ENCODE measurements around the gene PLPP6. TPM values are rescaled to one million over a fixed set of nuclear protein-coding genes. Genes with fewer than 3 reads are reported as not detected.

PLPP6 gene
- total and polyA plus RNA-seq, 12 donors: 2.2 to 17.1 (median 11.1) TPM

DNA sequence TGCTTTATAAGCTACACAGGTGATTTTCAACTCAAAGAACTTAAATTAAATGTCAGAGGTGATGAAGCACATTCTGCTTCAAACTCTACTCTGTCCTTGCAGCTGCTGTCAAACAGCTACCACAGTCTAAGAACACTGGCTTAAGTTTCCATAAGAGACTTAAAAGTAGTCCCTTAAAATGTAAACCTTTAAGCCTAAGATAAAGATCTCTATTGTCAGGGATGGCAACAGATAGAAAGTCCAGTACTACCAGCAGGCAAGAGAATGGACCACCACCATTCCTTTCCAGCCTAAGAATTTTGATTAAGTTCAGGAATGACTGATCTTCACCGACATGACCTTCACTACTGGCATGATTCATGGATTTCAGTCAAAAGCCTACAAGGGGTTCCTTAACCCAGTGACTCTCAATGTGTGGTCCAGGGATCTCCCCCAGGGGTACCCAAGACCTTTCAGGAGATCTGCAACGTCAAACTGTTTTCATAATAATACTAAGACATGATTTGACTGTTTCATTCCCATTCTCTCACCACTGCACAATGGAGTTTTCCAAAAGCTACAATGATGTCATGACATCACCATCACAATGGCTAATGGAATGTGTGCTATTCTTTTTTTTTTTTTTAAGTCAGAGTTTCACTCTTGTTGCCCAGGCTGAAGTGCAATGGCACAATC lies 41.1 kb upstream of the PLPP6 start:
- 61 to 71% (median 66%) methylated on average over 2 of the region's 2 CpGs for WGBS, 4 donors
- H3K36me3 ChIP-seq (replicated peaks in 1 of 2): no peaks in the 10 kb centered on the region

DNA sequence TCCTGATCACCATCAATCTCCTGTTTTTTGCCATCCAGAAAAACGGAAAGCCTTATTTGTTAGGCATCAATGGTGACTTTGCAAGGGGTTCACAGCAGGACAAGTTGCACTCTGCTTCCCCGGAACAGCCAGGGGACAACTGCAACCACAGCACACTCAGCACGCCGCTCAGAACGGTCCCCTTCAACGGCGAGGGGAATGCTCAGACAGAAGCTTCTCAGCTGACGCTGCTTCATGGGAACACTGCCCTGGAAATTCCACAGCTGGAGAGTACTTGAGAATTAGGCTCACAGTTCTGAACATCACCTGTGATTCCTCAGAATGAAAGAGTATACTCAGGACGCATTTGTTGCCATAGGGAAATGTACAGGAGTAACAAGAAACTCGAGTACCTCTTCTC lies 40.1 kb upstream of the PLPP6 start:
- H3K9me3 ChIP-seq (replicated peaks in 1 of 3): no peaks in the 10 kb centered on the region
- no peak for DNase-seq
- no peak overlapping the region for H3K4me3 ChIP-seq
- H3K27me3 ChIP-seq: no peaks in the 10 kb centered on the region
- intact Hi-C loops (cut with DNase I): no loop called here
- 81 to 89% (median 84%) methylated on average over 10 of the region's 10 CpGs for WGBS, 4 donors
- no peak overlapping the region for H3K27ac ChIP-seq
- no peaks in the 10 kb centered on the region for H3K4me1 ChIP-seq (replicated peaks in 1 of 2)
- H3K36me3 ChIP-seq (replicated peaks in 1 of 2): no peaks in the 10 kb centered on the region
- TF ChIP-seq POLR2A (IDR thresholded peaks at IDR 0.05): no peak
- TF ChIP-seq, protein P1, sequence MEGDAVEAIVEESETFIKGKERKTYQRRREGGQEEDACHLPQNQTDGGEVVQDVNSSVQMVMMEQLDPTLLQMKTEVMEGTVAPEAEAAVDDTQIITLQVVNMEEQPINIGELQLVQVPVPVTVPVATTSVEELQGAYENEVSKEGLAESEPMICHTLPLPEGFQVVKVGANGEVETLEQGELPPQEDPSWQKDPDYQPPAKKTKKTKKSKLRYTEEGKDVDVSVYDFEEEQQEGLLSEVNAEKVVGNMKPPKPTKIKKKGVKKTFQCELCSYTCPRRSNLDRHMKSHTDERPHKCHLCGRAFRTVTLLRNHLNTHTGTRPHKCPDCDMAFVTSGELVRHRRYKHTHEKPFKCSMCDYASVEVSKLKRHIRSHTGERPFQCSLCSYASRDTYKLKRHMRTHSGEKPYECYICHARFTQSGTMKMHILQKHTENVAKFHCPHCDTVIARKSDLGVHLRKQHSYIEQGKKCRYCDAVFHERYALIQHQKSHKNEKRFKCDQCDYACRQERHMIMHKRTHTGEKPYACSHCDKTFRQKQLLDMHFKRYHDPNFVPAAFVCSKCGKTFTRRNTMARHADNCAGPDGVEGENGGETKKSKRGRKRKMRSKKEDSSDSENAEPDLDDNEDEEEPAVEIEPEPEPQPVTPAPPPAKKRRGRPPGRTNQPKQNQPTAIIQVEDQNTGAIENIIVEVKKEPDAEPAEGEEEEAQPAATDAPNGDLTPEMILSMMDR (IDR thresholded peaks at IDR 0.05): no peak

More for the DNA sequence above, 41.1 kb upstream of the PLPP6 start:
- Histone ChIP-seq H3K4me3 (no peak overlapping the region), H3K4me1 (replicated peaks in 1 of 2) (no peaks in the 10 kb centered on the region), H3K27me3 (no peaks in the 10 kb centered on the region), H3K9me3 (replicated peaks in 1 of 3) (no peaks in the 10 kb centered on the region), H3K27ac (no peak overlapping the region)
- intact Hi-C loops (cut with DNase I): no loop called here
- DNase-seq: no peak
- TF ChIP-seq, protein P1 (IDR thresholded peaks at IDR 0.05): no peak
- no peak for TF ChIP-seq POLR2A (IDR thresholded peaks at IDR 0.05)

DNA sequence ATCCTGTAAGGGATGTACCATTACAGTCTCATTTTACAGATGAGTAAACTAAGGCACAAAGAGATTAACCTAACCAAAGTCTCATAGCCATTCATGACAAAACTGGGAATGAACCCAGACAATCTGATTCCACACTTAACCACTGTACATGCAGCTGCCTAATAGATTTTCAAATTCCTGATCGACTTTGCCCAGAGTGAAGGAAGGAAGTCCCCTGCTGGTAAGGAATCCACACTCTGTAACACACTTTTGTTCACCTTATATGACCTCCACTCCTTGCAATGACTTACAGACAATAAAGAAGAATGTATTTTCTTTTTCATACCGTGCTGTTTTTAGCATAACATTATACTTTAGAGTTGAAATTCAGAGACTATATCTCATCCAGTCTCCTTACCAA lies 31.3 kb upstream of the PLPP6 start:
- Histone ChIP-seq H3K27ac (no peak overlapping the region), H3K27me3 (no peaks in the 10 kb centered on the region), H3K4me1 (replicated peaks in 1 of 2) (no peaks in the 10 kb centered on the region), H3K9me3 (replicated peaks in 1 of 3) (no peaks in the 10 kb centered on the region), H3K4me3 (no peak overlapping the region), H3K36me3 (replicated peaks in 1 of 2) (no peaks in the 10 kb centered on the region)
- 46 to 60% (median 57%) methylated on average over 2 of the region's 2 CpGs for WGBS, 4 donors
- no peak for DNase-seq
- intact Hi-C loops (cut with DNase I): no loop called here
- TF ChIP-seq POLR2A (IDR thresholded peaks at IDR 0.05): no peak
- TF ChIP-seq, protein P1 (IDR thresholded peaks at IDR 0.05): no peak

DNA sequence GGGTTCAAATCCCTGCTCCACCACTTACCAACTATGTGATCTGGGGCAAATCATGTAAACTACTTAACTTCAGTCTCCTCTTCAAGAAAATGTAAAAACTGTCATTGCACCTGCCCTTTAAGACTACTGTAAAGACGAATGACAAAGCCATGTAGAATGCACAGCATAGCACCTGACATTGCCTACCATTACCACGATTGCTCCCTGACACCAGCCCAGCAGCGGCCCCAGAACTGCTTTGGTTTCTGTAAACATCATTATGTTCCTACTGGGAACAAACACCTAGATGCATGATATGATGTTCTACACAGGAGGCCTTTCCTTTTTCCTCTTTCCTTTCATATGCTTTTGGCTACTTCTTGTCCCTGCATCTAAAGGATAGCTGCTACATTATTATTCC lies 23.1 kb upstream of the PLPP6 start:
- Histone ChIP-seq H3K4me3 (no peak overlapping the region), H3K9me3 (replicated peaks in 1 of 3) (no peaks in the 10 kb centered on the region), H3K4me1 (replicated peaks in 1 of 2) (no peaks in the 10 kb centered on the region), H3K27ac (no peak overlapping the region), H3K27me3 (no peaks in the 10 kb centered on the region), H3K36me3 (replicated peaks in 1 of 2) (no peaks in the 10 kb centered on the region)
- DNase-seq: no peak
- intact Hi-C loops (cut with DNase I): no loop called here
- 71 to 87% (median 82%) methylated on average over 3 of the region's 3 CpGs for WGBS, 4 donors
- TF ChIP-seq POLR2A (IDR thresholded peaks at IDR 0.05): no peak
- TF ChIP-seq, protein P1 (IDR thresholded peaks at IDR 0.05): no peak
